HEK293T (cell line): ENCODE measurements around the gene ELK3.

Experiments
- BHLHE40 ChIP-seq: fragments of 450-650 bp; IDR thresholded peaks from 2 replicates; pipeline ENCODE4 v1.6.1; 2016; ENCODE audit warnings: mild to moderate bottlenecking, moderate library complexity, borderline replicate concordance
- FOXA1 ChIP-seq: fragments of 450-650 bp; IDR thresholded peaks from 2 replicates; pipeline ENCODE4 v1.6.1; 2016; ENCODE audit warnings: mild to moderate bottlenecking
- FOXM1 ChIP-seq: fragments of 450-650 bp; IDR thresholded peaks from 2 replicates; pipeline ENCODE4 v1.6.1; 2017; ENCODE audit warnings: mild to moderate bottlenecking, borderline replicate concordance
- L3MBTL2 ChIP-seq: fragments of 450-650 bp; conservative IDR thresholded peaks from 2 replicates; pipeline ENCODE4 v1.6.1; 2016; ENCODE audit warnings: mild to moderate bottlenecking
- LEF1 ChIP-seq: fragments of 450-650 bp; IDR thresholded peaks from 2 replicates; pipeline ENCODE4 v1.6.1; 2017; ENCODE audit warnings: mild to moderate bottlenecking, borderline replicate concordance
- SP1 ChIP-seq: fragments of 450-650 bp; IDR thresholded peaks from 2 replicates; pipeline ENCODE4 v1.6.1; 2017
- TF ChIP-seq, protein P1 (sequence below): fragments of 450-650 bp; IDR thresholded peaks from 2 replicates; pipeline ENCODE4 v1.6.1; 2016

DNA sequence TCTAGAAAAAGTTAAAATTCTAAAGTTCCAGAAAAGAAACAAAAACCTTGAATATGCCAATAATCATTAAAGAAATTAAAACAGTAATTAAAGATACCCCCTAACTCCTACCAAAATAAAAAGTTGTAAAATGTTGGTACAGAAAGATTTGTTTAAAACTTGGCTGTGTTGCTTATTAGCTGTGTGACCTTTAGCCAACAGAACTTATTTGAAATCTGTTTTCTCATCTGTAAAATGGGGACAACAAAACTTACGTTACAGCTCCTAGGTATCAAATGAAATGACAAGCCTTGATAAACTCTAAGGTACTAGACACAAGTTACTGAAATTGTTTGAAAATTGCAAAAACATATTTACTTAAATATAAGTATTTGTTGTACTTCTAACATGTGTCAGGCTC is 71.7 kb downstream of the ELK3 start:
- TF ChIP-seq L3MBTL2 (no peak), SP1 (no peak), LEF1 (no peak), BHLHE40 (no peak), FOXM1 (no peak), FOXA1 (no peak)
- TF ChIP-seq, protein P1, sequence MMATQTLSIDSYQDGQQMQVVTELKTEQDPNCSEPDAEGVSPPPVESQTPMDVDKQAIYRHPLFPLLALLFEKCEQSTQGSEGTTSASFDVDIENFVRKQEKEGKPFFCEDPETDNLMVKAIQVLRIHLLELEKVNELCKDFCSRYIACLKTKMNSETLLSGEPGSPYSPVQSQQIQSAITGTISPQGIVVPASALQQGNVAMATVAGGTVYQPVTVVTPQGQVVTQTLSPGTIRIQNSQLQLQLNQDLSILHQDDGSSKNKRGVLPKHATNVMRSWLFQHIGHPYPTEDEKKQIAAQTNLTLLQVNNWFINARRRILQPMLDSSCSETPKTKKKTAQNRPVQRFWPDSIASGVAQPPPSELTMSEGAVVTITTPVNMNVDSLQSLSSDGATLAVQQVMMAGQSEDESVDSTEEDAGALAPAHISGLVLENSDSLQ: no peak
